ENCODE results near the gene CAPZA2. TPM values are rescaled to one million over a fixed set of nuclear protein-coding genes. Genes with fewer than 3 reads are reported as not detected.

Gene CAPZA2
- total and polyA plus RNA-seq, 10 of the 15 experiments (the other 5 are each of a cell fraction or from before 2014, with no cell fraction given), result 50.0 to 379 (median 117) TPM

DNA sequence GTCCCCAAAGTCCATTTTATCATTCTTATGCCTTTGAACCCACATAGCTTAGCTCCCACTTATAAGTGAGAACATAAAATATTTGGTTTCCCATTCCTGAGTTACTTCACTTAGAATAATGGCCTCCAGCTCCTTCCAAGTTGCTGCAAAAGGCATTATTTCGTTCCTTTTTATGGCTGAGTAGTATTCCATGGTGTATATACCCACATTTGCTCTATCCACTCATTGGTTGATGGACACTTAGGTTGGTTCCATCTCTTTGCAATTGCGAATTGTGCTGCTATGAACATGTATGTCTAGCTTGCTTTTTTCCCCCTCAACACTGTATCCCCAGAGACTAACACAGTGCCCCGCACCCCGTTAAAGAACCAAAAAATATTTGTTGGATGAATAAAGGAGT, 670 bp upstream of the CAPZA2 start (continued):
- TF ChIP-seq, protein P1, sequence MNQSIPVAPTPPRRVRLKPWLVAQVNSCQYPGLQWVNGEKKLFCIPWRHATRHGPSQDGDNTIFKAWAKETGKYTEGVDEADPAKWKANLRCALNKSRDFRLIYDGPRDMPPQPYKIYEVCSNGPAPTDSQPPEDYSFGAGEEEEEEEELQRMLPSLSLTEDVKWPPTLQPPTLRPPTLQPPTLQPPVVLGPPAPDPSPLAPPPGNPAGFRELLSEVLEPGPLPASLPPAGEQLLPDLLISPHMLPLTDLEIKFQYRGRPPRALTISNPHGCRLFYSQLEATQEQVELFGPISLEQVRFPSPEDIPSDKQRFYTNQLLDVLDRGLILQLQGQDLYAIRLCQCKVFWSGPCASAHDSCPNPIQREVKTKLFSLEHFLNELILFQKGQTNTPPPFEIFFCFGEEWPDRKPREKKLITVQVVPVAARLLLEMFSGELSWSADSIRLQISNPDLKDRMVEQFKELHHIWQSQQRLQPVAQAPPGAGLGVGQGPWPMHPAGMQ (IDR thresholded peaks at IDR 0.05; ENCODE audit: borderline replicate concordance), result no peak
- TF ChIP-seq CEBPB (IDR thresholded peaks at IDR 0.05; ENCODE audit: borderline replicate concordance in 1 of 2, low read depth in 2 of 2, low read length in 2 of 2) (no peak), IKZF1 (conservative IDR thresholded peaks at IDR 0.05) (no peak), BMI1 (IDR thresholded peaks at IDR 0.05; ENCODE audit: borderline replicate concordance) (no peak)

DNA sequence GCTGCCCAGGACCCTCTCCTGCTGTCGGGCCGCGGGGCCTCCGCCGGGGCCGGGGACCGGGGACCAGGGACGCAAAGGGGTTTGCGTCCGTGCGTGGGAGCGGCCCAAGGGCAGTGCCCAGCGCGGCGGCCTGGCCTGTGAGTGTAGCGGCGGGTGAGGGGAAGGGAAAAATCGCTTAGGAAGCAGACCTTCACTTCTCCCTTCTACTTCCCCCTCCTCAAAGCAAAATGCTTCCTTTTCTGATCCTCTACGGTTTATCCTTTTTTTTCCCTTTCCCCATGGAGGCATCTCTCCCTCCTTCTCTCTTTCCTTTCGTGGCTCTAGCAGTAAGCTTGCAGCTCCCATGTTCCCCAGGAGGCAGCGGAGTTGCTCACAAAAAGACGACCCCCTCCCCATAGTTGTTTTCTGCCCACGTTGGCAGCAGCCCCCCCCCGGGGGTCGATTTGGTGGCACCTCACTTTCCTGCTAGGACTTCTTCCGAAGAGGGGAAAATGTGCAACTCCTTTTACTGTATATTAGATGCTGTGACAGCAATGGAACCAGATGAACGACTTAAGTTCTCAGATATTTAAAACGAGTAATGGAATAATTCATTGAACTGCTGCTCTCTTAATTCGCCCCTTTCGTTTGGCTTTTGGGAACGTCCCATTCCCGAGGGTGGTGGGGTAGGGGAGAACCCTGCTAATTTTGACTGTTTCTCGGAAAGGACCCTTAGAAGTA, 724 bp downstream of the CAPZA2 start:
- SMC1A ChIA-PET (ENCODE audit: uncharacterized antibody, unreplicated experiment), result no interaction called here
- CTCF ChIA-PET, result interaction anchor here (0.7 to 1.2 kb wide), 2 partner anchors 15 to 263 kb away, joined by 3 to 4 read pairs; no protein-coding TSS in a partner anchor
- H3K27me3 ChIP-seq (replicated peaks in 1 of 2; ENCODE audit: control insufficient read depth in 2 of 2, insufficient read depth in 2 of 2, low read length in 1 of 2), result no peaks in the 10 kb centered on the region
- RAD21 ChIA-PET (ENCODE audit: unreplicated experiment), result no interaction called here
- no peaks in the 10 kb centered on the region; the same call in 2 of the 3 replicates for H3K9me3 ChIP-seq (replicated peaks; ENCODE audit: control insufficient read depth, insufficient read depth, low read length)
- H3K4me1 ChIP-seq (ENCODE audit: control insufficient read depth, insufficient read depth, low read length), result no peaks in the 10 kb centered on the region
- H3K9ac ChIP-seq (ENCODE audit: control insufficient read depth, insufficient read depth, low read length), result peak overlapping the region; percentile 88
- no peaks in the 10 kb centered on the region for H4K20me1 ChIP-seq (ENCODE audit: control insufficient read depth, insufficient read depth)
- H3K27ac ChIP-seq (ENCODE audit: control insufficient read depth, insufficient read depth), result peak overlapping the region; percentile 92
- WGBS (ENCODE audit: insufficient coverage, insufficient replicate concordance, low lambda C conversion rate, missing lambda C conversion rate), result under 1% methylated on average over 23 of the region's 33 CpGs
- peak overlapping the region; percentile 100 for H3K4me3 ChIP-seq
- peaks cover 56% of the 10 kb centered on the region for H3K79me2 ChIP-seq (ENCODE audit: control insufficient read depth, insufficient read depth, low read length)
- BruUV-seq (replicated peaks), result no TSS peak
- peak overlapping the region; percentile 45; the same call in 1 of the 2 replicates for H2AFZ ChIP-seq (ENCODE audit: control insufficient read depth, low read depth, low read length)
- intact Hi-C loops (cut with micrococcal nuclease; ENCODE audit: unreplicated experiment) (loop anchor here (5.0 kb wide), 1 partner anchor 1319 kb away; the partner anchor contains the start of gene LSM8), in situ Hi-C loops (cut with MboI) (no loop called here)
- FAIRE-seq (no peak), DNase-seq (ENCODE audit: low read depth, low spot score) (no peak), ATAC-seq (peak; percentile 60)
- POLR2A ChIA-PET, result interaction anchor here (0.6 kb wide), 1 partner anchor 37 kb away, joined by 4 read pairs; no protein-coding TSS in a partner anchor
- peaks cover 0 to under 1% of the 10 kb centered on the region in 2 experiments; a peak in 1 of 4 replicates for H3K36me3 ChIP-seq (ENCODE audit: control insufficient read depth in 2 of 2, insufficient read depth in 2 of 2, low read length in 1 of 2)
- peak overlapping the region; percentile 76 for H3K4me2 ChIP-seq (ENCODE audit: control insufficient read depth, insufficient read depth)
- no peak for TF ChIP-seq KAT2A (conservative IDR thresholded peaks at IDR 0.05; ENCODE audit: control insufficient read depth, low read depth, low read length)
- no peak for TF ChIP-seq NBN (IDR thresholded peaks at IDR 0.05)
- no peak for TF ChIP-seq EED (IDR thresholded peaks at IDR 0.05; ENCODE audit: low read depth)
- no peak for TF ChIP-seq ASH2L (IDR thresholded peaks at IDR 0.05; ENCODE audit: borderline replicate concordance, low read depth)
- TF ChIP-seq ZBED1 (IDR thresholded peaks at IDR 0.05; ENCODE audit: borderline replicate concordance), result no peak
- 0 out of 2 replicates have a peak, but pooled peaks have one; percentile 60 for TF ChIP-seq WRNIP1 (IDR thresholded peaks at IDR 0.05; ENCODE audit: borderline replicate concordance, low read depth, low read length)
- TF ChIP-seq, protein P2, sequence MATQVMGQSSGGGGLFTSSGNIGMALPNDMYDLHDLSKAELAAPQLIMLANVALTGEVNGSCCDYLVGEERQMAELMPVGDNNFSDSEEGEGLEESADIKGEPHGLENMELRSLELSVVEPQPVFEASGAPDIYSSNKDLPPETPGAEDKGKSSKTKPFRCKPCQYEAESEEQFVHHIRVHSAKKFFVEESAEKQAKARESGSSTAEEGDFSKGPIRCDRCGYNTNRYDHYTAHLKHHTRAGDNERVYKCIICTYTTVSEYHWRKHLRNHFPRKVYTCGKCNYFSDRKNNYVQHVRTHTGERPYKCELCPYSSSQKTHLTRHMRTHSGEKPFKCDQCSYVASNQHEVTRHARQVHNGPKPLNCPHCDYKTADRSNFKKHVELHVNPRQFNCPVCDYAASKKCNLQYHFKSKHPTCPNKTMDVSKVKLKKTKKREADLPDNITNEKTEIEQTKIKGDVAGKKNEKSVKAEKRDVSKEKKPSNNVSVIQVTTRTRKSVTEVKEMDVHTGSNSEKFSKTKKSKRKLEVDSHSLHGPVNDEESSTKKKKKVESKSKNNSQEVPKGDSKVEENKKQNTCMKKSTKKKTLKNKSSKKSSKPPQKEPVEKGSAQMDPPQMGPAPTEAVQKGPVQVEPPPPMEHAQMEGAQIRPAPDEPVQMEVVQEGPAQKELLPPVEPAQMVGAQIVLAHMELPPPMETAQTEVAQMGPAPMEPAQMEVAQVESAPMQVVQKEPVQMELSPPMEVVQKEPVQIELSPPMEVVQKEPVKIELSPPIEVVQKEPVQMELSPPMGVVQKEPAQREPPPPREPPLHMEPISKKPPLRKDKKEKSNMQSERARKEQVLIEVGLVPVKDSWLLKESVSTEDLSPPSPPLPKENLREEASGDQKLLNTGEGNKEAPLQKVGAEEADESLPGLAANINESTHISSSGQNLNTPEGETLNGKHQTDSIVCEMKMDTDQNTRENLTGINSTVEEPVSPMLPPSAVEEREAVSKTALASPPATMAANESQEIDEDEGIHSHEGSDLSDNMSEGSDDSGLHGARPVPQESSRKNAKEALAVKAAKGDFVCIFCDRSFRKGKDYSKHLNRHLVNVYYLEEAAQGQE (IDR thresholded peaks at IDR 0.05; ENCODE audit: low read depth, low read length), result no peak
- TF ChIP-seq, protein P3, sequence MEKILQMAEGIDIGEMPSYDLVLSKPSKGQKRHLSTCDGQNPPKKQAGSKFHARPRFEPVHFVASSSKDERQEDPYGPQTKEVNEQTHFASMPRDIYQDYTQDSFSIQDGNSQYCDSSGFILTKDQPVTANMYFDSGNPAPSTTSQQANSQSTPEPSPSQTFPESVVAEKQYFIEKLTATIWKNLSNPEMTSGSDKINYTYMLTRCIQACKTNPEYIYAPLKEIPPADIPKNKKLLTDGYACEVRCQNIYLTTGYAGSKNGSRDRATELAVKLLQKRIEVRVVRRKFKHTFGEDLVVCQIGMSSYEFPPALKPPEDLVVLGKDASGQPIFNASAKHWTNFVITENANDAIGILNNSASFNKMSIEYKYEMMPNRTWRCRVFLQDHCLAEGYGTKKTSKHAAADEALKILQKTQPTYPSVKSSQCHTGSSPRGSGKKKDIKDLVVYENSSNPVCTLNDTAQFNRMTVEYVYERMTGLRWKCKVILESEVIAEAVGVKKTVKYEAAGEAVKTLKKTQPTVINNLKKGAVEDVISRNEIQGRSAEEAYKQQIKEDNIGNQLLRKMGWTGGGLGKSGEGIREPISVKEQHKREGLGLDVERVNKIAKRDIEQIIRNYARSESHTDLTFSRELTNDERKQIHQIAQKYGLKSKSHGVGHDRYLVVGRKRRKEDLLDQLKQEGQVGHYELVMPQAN (conservative IDR thresholded peaks at IDR 0.05), result no peak
- TF ChIP-seq, protein P4, sequence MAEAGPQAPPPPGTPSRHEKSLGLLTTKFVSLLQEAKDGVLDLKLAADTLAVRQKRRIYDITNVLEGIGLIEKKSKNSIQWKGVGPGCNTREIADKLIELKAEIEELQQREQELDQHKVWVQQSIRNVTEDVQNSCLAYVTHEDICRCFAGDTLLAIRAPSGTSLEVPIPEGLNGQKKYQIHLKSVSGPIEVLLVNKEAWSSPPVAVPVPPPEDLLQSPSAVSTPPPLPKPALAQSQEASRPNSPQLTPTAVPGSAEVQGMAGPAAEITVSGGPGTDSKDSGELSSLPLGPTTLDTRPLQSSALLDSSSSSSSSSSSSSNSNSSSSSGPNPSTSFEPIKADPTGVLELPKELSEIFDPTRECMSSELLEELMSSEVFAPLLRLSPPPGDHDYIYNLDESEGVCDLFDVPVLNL (IDR thresholded peaks at IDR 0.05; ENCODE audit: low read depth, low read length), result no peak

Data from GM12878 (cell line).